Subcutaneous adipose tissue (tissue), 4 donors: ENCODE results near the gene ZNF735. TPM values are rescaled to one million over a fixed set of nuclear protein-coding genes. Genes with fewer than 3 reads are reported as not detected.
"Not testable (repeated sequence)": the region's sequence is repeated elsewhere in the genome, so short reads cannot be mapped to it uniquely, and the experiment has no call there.

ENCODE experiments used
- CTCF ChIP-seq: fragments of 450-650 bp; IDR thresholded peaks from one replicate; pipeline ENCODE4 v1.5.1; 2016; ENCODE audit warnings: low read depth, mild to moderate bottlenecking, control low read depth, antibody characterized with exemption, moderate library complexity
- total RNA-seq, 4 donors: library from RNA; depleted of rRNA; stranded (reverse); fragments of >200 nt; gene quantifications; one replicate each; pipeline ENCODE4 v1.1.0, GENCODE V29; 2016

Gene ZNF735
- total RNA-seq, 4 donors from 2014 or later = not detected

- no peak for TF ChIP-seq CTCF
Observed at GRCh38 chr7:64183827-64184372, 23.1 kb upstream of the ZNF735 start.

GRCh38 chr7:64184376-64184775 is 22.6 kb upstream of the ZNF735 start:
- TF ChIP-seq CTCF = no peak

GRCh38 chr7:64187408-64187807 is 19.6 kb upstream of the ZNF735 start:
- TF ChIP-seq CTCF = no peak

GRCh38 chr7:64192148-64192704 is 14.8 kb upstream of the ZNF735 start:
- TF ChIP-seq CTCF = no peak

- no peak for TF ChIP-seq CTCF
Observed at GRCh38 chr7:64192775-64193174, 14.2 kb upstream of the ZNF735 start.

- no peak for TF ChIP-seq CTCF
Observed at GRCh38 chr7:64223366-64223765, 16.4 kb downstream of the ZNF735 start.

- TF ChIP-seq CTCF = not testable (repeated sequence)
Observed at GRCh38 chr7:64228174-64228573, 21.2 kb downstream of the ZNF735 start, which contains the start of gene ZNF679. Gene ZNF679, plus strand, starts transcription at chr7:64228474. Its CDS starts 20,644 bp downstream, at chr7:64249118.
